ENCODE measurements around the gene SEMA3G. TPM values are rescaled to one million over a fixed set of nuclear protein-coding genes. Genes with fewer than 3 reads are reported as not detected.

The SEMA3G gene
- total and polyA plus RNA-seq, 2 experiments from 2014 or later, result 0.47 to 2.5 TPM

DNA sequence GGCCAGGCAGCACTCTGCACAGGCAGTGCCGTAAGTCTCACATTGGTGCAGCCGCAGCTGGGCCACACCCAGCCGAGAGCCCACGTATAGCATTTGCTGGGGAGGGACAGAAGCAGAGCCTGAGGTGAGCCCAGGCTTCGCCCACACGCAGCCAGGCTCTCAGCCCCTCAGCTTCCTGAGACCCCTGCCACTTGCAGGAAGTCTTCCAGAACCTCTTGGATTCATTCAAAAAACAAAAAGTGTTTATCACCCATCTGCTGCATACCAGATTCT is 6.9 kb downstream of the SEMA3G start:
- H3K9me3 Mint-ChIP-seq, result no peaks in the 10 kb centered on the region
- H3K4me2 ChIP-seq, result no peak overlapping the region
- H4K20me1 ChIP-seq (replicated peaks; ENCODE audit: insufficient read depth), result no peaks in the 10 kb centered on the region
- no peak overlapping the region for H2AFZ ChIP-seq
- no peaks in the 10 kb centered on the region for H3K79me2 ChIP-seq (replicated peaks; ENCODE audit: insufficient read depth)
- no peak overlapping the region for H3K4me3 Mint-ChIP-seq
- no peaks in the 10 kb centered on the region for H3K27me3 ChIP-seq (ENCODE audit: insufficient read depth)
- no peaks in the 10 kb centered on the region; the same call in 2 of the 3 replicates for H3K36me3 Mint-ChIP-seq (ENCODE audit: low read depth)
- H3K9me2 ChIP-seq (ENCODE audit: insufficient read depth), result no peaks in the 10 kb centered on the region
- H3K27ac ChIP-seq (ENCODE audit: low read depth), result no peak overlapping the region
- H3K27me3 Mint-ChIP-seq (ENCODE audit: insufficient read depth, low read depth, poor library complexity), result peaks cover 10% of the 10 kb centered on the region
- DNase-seq (ENCODE audit: low spot score) (no peak), ATAC-seq (no peak)
- TF ChIP-seq, protein P1, sequence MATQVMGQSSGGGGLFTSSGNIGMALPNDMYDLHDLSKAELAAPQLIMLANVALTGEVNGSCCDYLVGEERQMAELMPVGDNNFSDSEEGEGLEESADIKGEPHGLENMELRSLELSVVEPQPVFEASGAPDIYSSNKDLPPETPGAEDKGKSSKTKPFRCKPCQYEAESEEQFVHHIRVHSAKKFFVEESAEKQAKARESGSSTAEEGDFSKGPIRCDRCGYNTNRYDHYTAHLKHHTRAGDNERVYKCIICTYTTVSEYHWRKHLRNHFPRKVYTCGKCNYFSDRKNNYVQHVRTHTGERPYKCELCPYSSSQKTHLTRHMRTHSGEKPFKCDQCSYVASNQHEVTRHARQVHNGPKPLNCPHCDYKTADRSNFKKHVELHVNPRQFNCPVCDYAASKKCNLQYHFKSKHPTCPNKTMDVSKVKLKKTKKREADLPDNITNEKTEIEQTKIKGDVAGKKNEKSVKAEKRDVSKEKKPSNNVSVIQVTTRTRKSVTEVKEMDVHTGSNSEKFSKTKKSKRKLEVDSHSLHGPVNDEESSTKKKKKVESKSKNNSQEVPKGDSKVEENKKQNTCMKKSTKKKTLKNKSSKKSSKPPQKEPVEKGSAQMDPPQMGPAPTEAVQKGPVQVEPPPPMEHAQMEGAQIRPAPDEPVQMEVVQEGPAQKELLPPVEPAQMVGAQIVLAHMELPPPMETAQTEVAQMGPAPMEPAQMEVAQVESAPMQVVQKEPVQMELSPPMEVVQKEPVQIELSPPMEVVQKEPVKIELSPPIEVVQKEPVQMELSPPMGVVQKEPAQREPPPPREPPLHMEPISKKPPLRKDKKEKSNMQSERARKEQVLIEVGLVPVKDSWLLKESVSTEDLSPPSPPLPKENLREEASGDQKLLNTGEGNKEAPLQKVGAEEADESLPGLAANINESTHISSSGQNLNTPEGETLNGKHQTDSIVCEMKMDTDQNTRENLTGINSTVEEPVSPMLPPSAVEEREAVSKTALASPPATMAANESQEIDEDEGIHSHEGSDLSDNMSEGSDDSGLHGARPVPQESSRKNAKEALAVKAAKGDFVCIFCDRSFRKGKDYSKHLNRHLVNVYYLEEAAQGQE (IDR thresholded peaks at IDR 0.05; ENCODE audit: unreplicated experiment), result no peak
- TF ChIP-seq EZH2phosphoT487 (IDR thresholded peaks at IDR 0.05; ENCODE audit: unreplicated experiment) (no peak), STAT1 (IDR thresholded peaks at IDR 0.05; ENCODE audit: unreplicated experiment) (no peak)
- no peak overlapping the region for H3K4me3 ChIP-seq
- H3F3A ChIP-seq (replicated peaks; ENCODE audit: low read depth), result no peaks in the 10 kb centered on the region
- H3K4me1 ChIP-seq (ENCODE audit: insufficient read depth), result no peaks in the 10 kb centered on the region
- H3K4me1 Mint-ChIP-seq, result peaks cover 10% of the 10 kb centered on the region
- no peak overlapping the region for H3K27ac Mint-ChIP-seq
- no peaks in the 10 kb centered on the region for H3K36me3 ChIP-seq (ENCODE audit: insufficient read depth)

DNA sequence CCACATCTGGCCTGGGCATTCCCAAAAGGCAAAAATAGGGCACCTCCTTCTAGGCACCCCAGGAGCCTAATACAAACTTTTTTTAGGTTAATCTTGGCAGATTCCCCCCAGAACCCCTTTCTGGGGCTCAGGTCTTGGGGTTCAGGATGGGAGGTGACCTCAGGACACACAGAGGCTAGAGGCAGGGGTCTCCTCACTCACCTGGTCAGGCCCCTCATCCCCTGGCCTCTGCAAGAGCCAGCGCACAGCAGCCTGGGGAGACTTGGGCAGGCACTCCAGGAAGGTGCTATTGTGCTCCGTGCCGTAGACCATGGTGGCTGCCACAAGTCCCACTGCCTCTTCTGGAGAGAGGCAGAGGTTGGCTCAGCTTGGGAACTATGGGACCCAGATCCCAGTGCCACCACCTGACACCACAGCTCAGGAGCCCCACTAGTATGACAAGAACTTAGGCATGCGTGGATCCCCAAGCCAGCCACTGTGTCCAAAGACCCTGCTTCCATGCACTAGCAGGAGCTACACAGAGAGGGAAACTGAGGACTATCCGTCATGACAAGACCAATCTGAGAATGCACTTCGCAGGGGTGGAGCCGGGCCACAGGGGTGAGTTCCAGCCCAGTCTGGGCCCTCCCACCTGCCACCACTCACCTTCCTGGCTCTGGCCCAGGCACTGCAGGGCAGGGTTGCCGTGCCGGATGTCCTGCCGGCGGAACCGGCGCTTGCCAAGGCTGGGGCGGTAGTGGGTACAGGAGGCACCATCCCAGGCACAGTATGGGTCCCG is 7.4 kb downstream of the SEMA3G start:
- Histone ChIP-seq H3K27me3 (ENCODE audit: insufficient read depth) (no peaks in the 10 kb centered on the region), H3K79me2 (replicated peaks; ENCODE audit: insufficient read depth) (no peaks in the 10 kb centered on the region), H2AFZ (no peak overlapping the region), H3K36me3 (ENCODE audit: insufficient read depth) (no peaks in the 10 kb centered on the region), H3K4me3 (no peak overlapping the region), H3K4me2 (no peak overlapping the region), H3F3A (replicated peaks; ENCODE audit: low read depth) (no peaks in the 10 kb centered on the region), H3K27ac (ENCODE audit: low read depth) (no peak overlapping the region), H3K9me2 (ENCODE audit: insufficient read depth) (no peaks in the 10 kb centered on the region), H3K4me1 (ENCODE audit: insufficient read depth) (no peaks in the 10 kb centered on the region), H4K20me1 (replicated peaks; ENCODE audit: insufficient read depth) (no peaks in the 10 kb centered on the region)
- no peaks in the 10 kb centered on the region for H3K9me3 Mint-ChIP-seq
- peaks cover 11% of the 10 kb centered on the region for H3K4me1 Mint-ChIP-seq
- ATAC-seq (no peak), DNase-seq (ENCODE audit: low spot score) (no peak)
- H3K27me3 Mint-ChIP-seq (ENCODE audit: insufficient read depth, low read depth, poor library complexity), result peaks cover 8% of the 10 kb centered on the region
- H3K4me3 Mint-ChIP-seq, result no peak overlapping the region
- no peaks in the 10 kb centered on the region; the same call in 2 of the 3 replicates for H3K36me3 Mint-ChIP-seq (ENCODE audit: low read depth)
- no peak overlapping the region for H3K27ac Mint-ChIP-seq
- TF ChIP-seq, protein P2, sequence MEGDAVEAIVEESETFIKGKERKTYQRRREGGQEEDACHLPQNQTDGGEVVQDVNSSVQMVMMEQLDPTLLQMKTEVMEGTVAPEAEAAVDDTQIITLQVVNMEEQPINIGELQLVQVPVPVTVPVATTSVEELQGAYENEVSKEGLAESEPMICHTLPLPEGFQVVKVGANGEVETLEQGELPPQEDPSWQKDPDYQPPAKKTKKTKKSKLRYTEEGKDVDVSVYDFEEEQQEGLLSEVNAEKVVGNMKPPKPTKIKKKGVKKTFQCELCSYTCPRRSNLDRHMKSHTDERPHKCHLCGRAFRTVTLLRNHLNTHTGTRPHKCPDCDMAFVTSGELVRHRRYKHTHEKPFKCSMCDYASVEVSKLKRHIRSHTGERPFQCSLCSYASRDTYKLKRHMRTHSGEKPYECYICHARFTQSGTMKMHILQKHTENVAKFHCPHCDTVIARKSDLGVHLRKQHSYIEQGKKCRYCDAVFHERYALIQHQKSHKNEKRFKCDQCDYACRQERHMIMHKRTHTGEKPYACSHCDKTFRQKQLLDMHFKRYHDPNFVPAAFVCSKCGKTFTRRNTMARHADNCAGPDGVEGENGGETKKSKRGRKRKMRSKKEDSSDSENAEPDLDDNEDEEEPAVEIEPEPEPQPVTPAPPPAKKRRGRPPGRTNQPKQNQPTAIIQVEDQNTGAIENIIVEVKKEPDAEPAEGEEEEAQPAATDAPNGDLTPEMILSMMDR (conservative IDR thresholded peaks at IDR 0.05; ENCODE audit: low read depth in 2 of 2), result no peak
- TF ChIP-seq JUNB (IDR thresholded peaks at IDR 0.05; ENCODE audit: unreplicated experiment) (no peak), ZNF114 (CRISPR knock-in tag; IDR thresholded peaks at IDR 0.05) (no peak), EZH2 (IDR thresholded peaks at IDR 0.05; ENCODE audit: low read depth, unreplicated experiment) (no peak), STAT1 (IDR thresholded peaks at IDR 0.05; ENCODE audit: unreplicated experiment) (no peak), POLR2AphosphoS5 (IDR thresholded peaks at IDR 0.05; ENCODE audit: low read depth) (no peak), CREB1 (CRISPR knock-in tag; IDR thresholded peaks at IDR 0.05; ENCODE audit: low read depth) (no peak)
- TF ChIP-seq, protein P1 (IDR thresholded peaks at IDR 0.05; ENCODE audit: unreplicated experiment), result no peak
- TF ChIP-seq, protein P3, sequence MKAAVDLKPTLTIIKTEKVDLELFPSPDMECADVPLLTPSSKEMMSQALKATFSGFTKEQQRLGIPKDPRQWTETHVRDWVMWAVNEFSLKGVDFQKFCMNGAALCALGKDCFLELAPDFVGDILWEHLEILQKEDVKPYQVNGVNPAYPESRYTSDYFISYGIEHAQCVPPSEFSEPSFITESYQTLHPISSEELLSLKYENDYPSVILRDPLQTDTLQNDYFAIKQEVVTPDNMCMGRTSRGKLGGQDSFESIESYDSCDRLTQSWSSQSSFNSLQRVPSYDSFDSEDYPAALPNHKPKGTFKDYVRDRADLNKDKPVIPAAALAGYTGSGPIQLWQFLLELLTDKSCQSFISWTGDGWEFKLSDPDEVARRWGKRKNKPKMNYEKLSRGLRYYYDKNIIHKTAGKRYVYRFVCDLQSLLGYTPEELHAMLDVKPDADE (IDR thresholded peaks at IDR 0.05), result no peak

Data from GM23338 (cell line).